Measurements from ENCODE around the gene PRKRIP1. TPM values are rescaled to one million over a fixed set of nuclear protein-coding genes. Genes with fewer than 3 reads are reported as not detected.

Gene PRKRIP1
- total RNA-seq, 1 experiment from 2014 or later = 38.8 TPM

- Histone ChIP-seq H2AK5ac (ENCODE audit: insufficient read length, low read length) (no peak overlapping the region), H3K9ac (ENCODE audit: extremely low read depth, insufficient read length, low read length) (no peak overlapping the region), H3K4me2 (ENCODE audit: insufficient read depth, insufficient read length, low read length) (no peak overlapping the region), H3K79me1 (ENCODE audit: insufficient read depth, low read depth, low read length, poor library complexity, severe bottlenecking) (no peaks in the 10 kb centered on the region), H2BK12ac (ENCODE audit: insufficient read length, low read depth, low read length) (no peak overlapping the region), H3K14ac (ENCODE audit: insufficient read depth, low read length) (no peak overlapping the region), H3K23ac (ENCODE audit: insufficient read length, low read depth, low read length) (no peak overlapping the region), H3T11ph (ENCODE audit: low read length) (no peak overlapping the region), H3K23me2 (ENCODE audit: insufficient read length, low read depth, low read length, poor library complexity, severe bottlenecking) (no peaks in the 10 kb centered on the region), H4K91ac (ENCODE audit: insufficient read length, low read depth, low read length) (no peak overlapping the region), H3K4ac (ENCODE audit: low read depth, low read length) (no peak overlapping the region), H2BK20ac (ENCODE audit: low read depth, low read length, poor library complexity, severe bottlenecking) (no peak overlapping the region), H2BK15ac (ENCODE audit: low read depth, low read length) (no peak overlapping the region), H4K5ac (ENCODE audit: insufficient read length, low read depth, low read length) (no peak overlapping the region), H3K56ac (ENCODE audit: insufficient read length, low read depth, low read length) (no peak overlapping the region), H3K4me1 (ENCODE audit: insufficient read depth, low read length) (no peaks in the 10 kb centered on the region), H2AFZ (ENCODE audit: low read length) (no peak overlapping the region), H2BK120ac (ENCODE audit: low read depth, low read length, poor library complexity, severe bottlenecking) (no peak overlapping the region), H3K79me2 (ENCODE audit: insufficient read depth, low read length) (no peaks in the 10 kb centered on the region), H3K18ac (ENCODE audit: insufficient read length, low read depth, low read length) (no peak overlapping the region), H3K27me3 (ENCODE audit: insufficient read depth, low read length) (no peaks in the 10 kb centered on the region), H4K20me1 (ENCODE audit: control insufficient read depth, insufficient read depth, insufficient read length) (no peaks in the 10 kb centered on the region), H3K27ac (ENCODE audit: insufficient read length, low read depth, low read length) (no peak overlapping the region), H2BK5ac (ENCODE audit: insufficient read length, low read length) (no peak overlapping the region), H3K9me3 (ENCODE audit: control insufficient read depth, low read depth, low read length) (no peaks in the 10 kb centered on the region), H4K8ac (replicated peaks; ENCODE audit: insufficient read length, low read depth, low read length) (no peak overlapping the region)
- Mint-ChIP-seq H3K27ac (peak overlapping the region in 1 of 3 experiments; percentile 79; a peak in 1 of 7 replicates), H3K4me3 (no peak overlapping the region), H3K36me3 (ENCODE audit: insufficient read depth in 1 of 3, low read depth in 3 of 3) (peaks cover 7 to 46% (median 40%) of the 10 kb centered on the region in 3 experiments; a peak in 6 of 7 replicates), H3K27me3 (ENCODE audit: low read depth) (no peaks in the 10 kb centered on the region), H3K9me3 (no peaks in the 10 kb centered on the region), H3K4me1 (0 out of 4 replicates have a peak, but pooled peaks cover 0 to 2% of the 10 kb centered on the region in 2 experiments)
- no peak for TF ChIP-seq CTCF (conservative IDR thresholded peaks at IDR 0.05)
- DNase-seq = no peak
- WGBS (ENCODE audit: extremely low coverage, insufficient read length, low lambda C conversion rate) = no CpG with 5 or more reads among the region's 40 CpGs
These were observed 61.3 kb downstream of the PRKRIP1 start for GRCh38 chr7:102457352-102457924.

All from H9 (cell line).